ENCODE results near the gene SHFL.

SHFL gene

DNA sequence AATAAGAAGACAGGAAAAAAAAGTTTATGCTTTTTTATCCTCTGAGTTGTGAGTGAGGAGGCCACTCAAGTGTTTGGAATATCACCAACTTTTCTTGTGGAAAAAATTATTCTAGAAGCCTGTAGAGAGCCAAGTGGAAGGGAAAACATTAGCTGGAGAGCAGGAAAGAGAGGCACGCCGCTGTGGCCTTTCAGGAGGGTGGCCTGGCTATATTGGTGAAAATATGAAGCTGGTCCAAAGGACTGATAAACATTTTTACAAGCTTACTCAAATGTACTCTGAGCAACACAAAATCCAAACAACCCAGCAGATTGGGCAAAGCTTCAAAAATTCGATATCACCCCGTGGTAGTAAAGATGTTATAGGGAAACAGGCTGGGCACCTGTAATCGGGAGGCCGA is 35.9 kb downstream of the SHFL start:
- Mint-ChIP-seq H3K27me3 (ENCODE audit: low read depth) (no peaks in the 10 kb centered on the region), H3K9me3 (no peaks in the 10 kb centered on the region), H3K4me1 (ENCODE audit: low read depth) (peaks cover 13% of the 10 kb centered on the region), H3K4me3 (no peak overlapping the region), H3K27ac (no peak overlapping the region), H3K36me3 (ENCODE audit: low read depth) (peaks cover 7% of the 10 kb centered on the region)

DNA sequence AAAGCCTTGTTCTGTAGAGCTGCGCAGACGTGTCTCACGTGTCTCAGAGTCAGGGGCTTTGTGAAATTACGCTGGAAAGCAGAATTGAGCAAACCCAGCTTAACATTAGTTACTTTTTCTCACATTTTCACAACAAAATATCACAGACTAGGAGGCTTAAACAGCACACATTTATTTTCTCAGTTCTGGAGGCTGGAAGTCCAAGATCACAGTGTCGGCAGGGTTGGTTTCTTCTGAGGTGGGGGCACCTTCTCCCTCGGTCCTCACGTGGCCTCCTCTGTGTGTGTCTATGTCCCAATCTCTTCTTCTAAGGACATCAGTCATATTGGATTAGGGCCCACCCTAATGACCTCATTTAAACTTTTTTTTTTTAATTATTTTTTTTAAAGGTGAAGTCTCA is 38.3 kb downstream of the SHFL start:
- no peak overlapping the region for H3K27ac Mint-ChIP-seq
- H3K9me3 Mint-ChIP-seq, result no peaks in the 10 kb centered on the region
- H3K27me3 Mint-ChIP-seq (ENCODE audit: low read depth), result no peaks in the 10 kb centered on the region
- H3K4me1 Mint-ChIP-seq (ENCODE audit: low read depth), result peaks cover 6% of the 10 kb centered on the region
- no peak overlapping the region for H3K4me3 Mint-ChIP-seq
- peaks cover 6% of the 10 kb centered on the region for H3K36me3 Mint-ChIP-seq (ENCODE audit: low read depth)

GRCh38 chr19:10126213-10126639 is 40.1 kb downstream of the SHFL start:
- Mint-ChIP-seq H3K27me3 (ENCODE audit: low read depth) (no peaks in the 10 kb centered on the region), H3K4me3 (no peak overlapping the region), H3K27ac (no peak overlapping the region), H3K36me3 (ENCODE audit: low read depth) (peaks cover 6% of the 10 kb centered on the region), H3K4me1 (ENCODE audit: low read depth) (no peaks in the 10 kb centered on the region), H3K9me3 (no peaks in the 10 kb centered on the region)

- Mint-ChIP-seq H3K27me3 (ENCODE audit: low read depth) (no peaks in the 10 kb centered on the region), H3K27ac (peak overlapping the region; percentile 34), H3K36me3 (ENCODE audit: low read depth) (peaks cover 21% of the 10 kb centered on the region), H3K9me3 (no peaks in the 10 kb centered on the region), H3K4me3 (no peak overlapping the region), H3K4me1 (ENCODE audit: low read depth) (no peaks in the 10 kb centered on the region)
These were observed 46.8 kb downstream of the SHFL start for GRCh38 chr19:10132905-10133304.

DNA sequence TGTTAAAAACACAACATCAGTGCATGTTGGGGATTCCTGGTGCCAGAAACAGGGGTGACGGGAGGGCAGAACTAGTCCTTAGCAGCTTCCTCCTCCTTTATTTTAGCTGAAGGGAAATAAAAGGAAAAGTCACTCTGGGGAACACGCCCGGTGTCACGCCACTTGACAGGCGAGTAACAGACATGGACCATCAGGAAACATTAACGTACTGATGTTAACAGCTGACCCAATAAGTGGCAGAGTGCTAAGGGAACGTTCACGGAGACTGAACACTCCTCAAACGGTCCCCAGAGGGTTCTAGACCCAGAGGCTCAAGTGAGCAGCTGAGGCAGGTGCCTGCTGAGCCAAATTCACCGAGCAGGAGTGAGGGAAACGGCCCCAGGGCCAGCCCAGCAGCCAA is 47.5 kb downstream of the SHFL start:
- Mint-ChIP-seq H3K4me1 (ENCODE audit: low read depth) (no peaks in the 10 kb centered on the region), H3K36me3 (ENCODE audit: low read depth) (peaks cover 22% of the 10 kb centered on the region), H3K27me3 (ENCODE audit: low read depth) (no peaks in the 10 kb centered on the region), H3K4me3 (no peak overlapping the region), H3K9me3 (no peaks in the 10 kb centered on the region), H3K27ac (no peak overlapping the region)

DNA sequence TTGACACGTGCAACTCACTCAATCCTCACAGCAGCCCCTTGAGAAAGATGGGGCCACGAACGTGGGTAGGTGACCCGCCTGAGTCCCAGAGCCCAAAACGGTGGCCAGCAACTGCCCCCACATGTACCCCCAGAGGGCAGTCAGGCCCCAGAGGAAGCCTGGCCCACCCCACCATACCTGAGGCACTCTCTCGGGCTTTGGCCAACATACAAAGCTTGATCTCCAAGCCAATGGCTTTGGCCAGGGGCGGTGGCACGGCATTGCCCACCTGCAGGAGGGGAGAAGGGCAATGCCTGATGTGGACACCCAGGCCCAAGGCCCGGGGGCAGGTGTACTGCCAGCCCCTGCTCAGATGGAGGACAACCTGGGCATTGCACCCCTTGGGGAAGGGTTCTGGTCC is 47.9 kb downstream of the SHFL start:
- Mint-ChIP-seq H3K27ac (no peak overlapping the region), H3K4me1 (ENCODE audit: low read depth) (no peaks in the 10 kb centered on the region), H3K36me3 (ENCODE audit: low read depth) (peaks cover 26% of the 10 kb centered on the region), H3K9me3 (no peaks in the 10 kb centered on the region), H3K27me3 (ENCODE audit: low read depth) (no peaks in the 10 kb centered on the region), H3K4me3 (no peak overlapping the region)

DNA sequence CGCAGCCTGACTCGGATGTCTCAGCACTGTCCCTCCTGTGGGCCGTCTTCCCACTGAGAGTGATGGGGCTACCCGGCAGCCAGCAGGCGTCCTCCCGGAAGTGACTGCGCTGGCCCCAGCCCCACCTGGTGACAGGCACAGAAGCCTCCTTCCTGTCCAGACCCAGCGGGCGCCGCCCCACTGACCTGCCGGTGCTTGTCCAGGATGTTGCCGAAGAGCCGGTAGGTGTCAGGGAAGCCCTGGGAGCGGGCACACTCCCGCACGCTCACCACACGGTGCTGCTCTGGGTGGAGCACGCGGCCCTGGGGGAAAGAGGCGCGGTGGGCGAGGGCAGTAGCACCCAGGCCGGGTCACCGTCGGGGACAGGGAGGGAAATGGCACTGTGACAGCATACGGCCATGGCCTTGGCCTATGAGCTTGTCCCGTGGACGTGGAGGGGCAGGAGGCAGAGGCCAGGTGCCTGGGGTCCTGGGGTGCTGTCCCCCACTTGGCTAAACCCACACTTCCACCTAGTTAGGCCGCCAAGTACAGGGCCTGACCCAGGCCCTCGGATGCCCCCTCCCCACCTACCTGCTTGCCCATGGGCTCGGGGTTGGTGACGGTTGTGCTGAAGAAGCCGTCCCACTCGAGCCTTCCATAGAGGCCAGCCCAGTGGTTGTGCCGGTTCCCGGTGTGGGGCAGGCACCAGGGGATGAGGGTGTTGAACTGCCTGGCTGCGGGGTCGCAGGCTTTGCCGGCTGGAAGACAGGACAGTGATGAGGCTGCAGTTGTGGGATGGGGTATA is 49.6 kb downstream of the SHFL start:
- Mint-ChIP-seq H3K9me3 (no peaks in the 10 kb centered on the region), H3K4me3 (no peak overlapping the region), H3K27ac (no peak overlapping the region), H3K4me1 (ENCODE audit: low read depth) (no peaks in the 10 kb centered on the region), H3K36me3 (ENCODE audit: low read depth) (peaks cover 28% of the 10 kb centered on the region), H3K27me3 (ENCODE audit: low read depth) (no peaks in the 10 kb centered on the region)

GRCh38 chr19:10136936-10137335 is 50.8 kb downstream of the SHFL start:
- H3K27me3 Mint-ChIP-seq (ENCODE audit: low read depth), result no peaks in the 10 kb centered on the region
- no peaks in the 10 kb centered on the region for H3K9me3 Mint-ChIP-seq
- H3K27ac Mint-ChIP-seq, result no peak overlapping the region
- peaks cover 30% of the 10 kb centered on the region for H3K36me3 Mint-ChIP-seq (ENCODE audit: low read depth)
- H3K4me1 Mint-ChIP-seq (ENCODE audit: low read depth), result no peaks in the 10 kb centered on the region
- no peak overlapping the region for H3K4me3 Mint-ChIP-seq

GRCh38 chr19:10137751-10138682 is 51.9 kb downstream of the SHFL start:
- Mint-ChIP-seq H3K4me3 (no peak overlapping the region), H3K36me3 (ENCODE audit: low read depth) (peaks cover 32% of the 10 kb centered on the region), H3K27ac (no peak overlapping the region), H3K27me3 (ENCODE audit: low read depth) (no peaks in the 10 kb centered on the region), H3K4me1 (ENCODE audit: low read depth) (peaks cover 6% of the 10 kb centered on the region), H3K9me3 (no peaks in the 10 kb centered on the region)

- H3K4me3 Mint-ChIP-seq, result no peak overlapping the region
- no peaks in the 10 kb centered on the region for H3K9me3 Mint-ChIP-seq
- H3K27me3 Mint-ChIP-seq (ENCODE audit: low read depth), result no peaks in the 10 kb centered on the region
- H3K36me3 Mint-ChIP-seq (ENCODE audit: low read depth), result peaks cover 31% of the 10 kb centered on the region
- peaks cover 11% of the 10 kb centered on the region for H3K4me1 Mint-ChIP-seq (ENCODE audit: low read depth)
- no peak overlapping the region for H3K27ac Mint-ChIP-seq
These were observed 53.0 kb downstream of the SHFL start for GRCh38 chr19:10138879-10139795.

GRCh38 chr19:10139952-10140351 is 53.8 kb downstream of the SHFL start:
- Mint-ChIP-seq H3K27me3 (ENCODE audit: low read depth) (no peaks in the 10 kb centered on the region), H3K27ac (no peak overlapping the region), H3K9me3 (no peaks in the 10 kb centered on the region), H3K36me3 (ENCODE audit: low read depth) (peaks cover 33% of the 10 kb centered on the region), H3K4me3 (no peak overlapping the region), H3K4me1 (ENCODE audit: low read depth) (peaks cover 13% of the 10 kb centered on the region)

- Mint-ChIP-seq H3K36me3 (ENCODE audit: low read depth) (peaks cover 45% of the 10 kb centered on the region), H3K27ac (no peak overlapping the region), H3K4me1 (ENCODE audit: low read depth) (peaks cover 19% of the 10 kb centered on the region), H3K4me3 (no peak overlapping the region), H3K9me3 (no peaks in the 10 kb centered on the region), H3K27me3 (ENCODE audit: low read depth) (no peaks in the 10 kb centered on the region)
These were observed 55.4 kb downstream of the SHFL start for GRCh38 chr19:10141479-10141878.

DNA sequence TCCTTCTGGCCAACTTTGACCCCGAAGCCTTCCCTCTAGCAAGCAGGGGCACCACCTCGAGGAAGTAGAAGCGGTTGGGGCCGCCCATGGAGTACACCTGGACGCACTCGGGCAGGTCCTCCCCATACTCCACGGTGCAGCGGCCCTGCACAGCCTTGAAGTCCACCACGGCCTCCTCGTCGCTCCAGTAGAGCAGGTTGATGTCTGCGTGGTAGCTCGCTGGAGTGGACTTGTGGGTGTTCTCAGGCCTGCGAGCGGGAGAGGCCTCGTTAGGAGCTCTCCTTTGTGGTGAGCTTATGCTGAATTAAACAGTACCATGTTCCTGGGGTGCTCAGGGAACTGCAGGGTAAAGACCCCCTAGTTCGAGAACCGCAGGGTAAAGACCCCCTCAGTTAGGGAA is 55.9 kb downstream of the SHFL start:
- Mint-ChIP-seq H3K4me3 (no peak overlapping the region), H3K27me3 (ENCODE audit: low read depth) (no peaks in the 10 kb centered on the region), H3K9me3 (no peaks in the 10 kb centered on the region), H3K4me1 (ENCODE audit: low read depth) (peaks cover 19% of the 10 kb centered on the region), H3K27ac (peak overlapping the region; percentile 98), H3K36me3 (ENCODE audit: low read depth) (peaks cover 44% of the 10 kb centered on the region)
